ENCODE data around the gene AVPR2.

AVPR2 gene

GRCh38 chrX:153903991-153904957 is at the start of gene AVPR2:
TSS of gene AVPR2 (plus strand) at chrX:153904673. CDS start at chrX:153905146, 473 bp downstream.
- no peak within 1 kb of the TSS for H3K4me3 ChIP-seq (ENCODE audit: low read depth, low read length)

GRCh38 chrX:153854702-153855101 is 49.8 kb upstream of the AVPR2 start:
- no peak overlapping the region for H3K4me3 ChIP-seq (ENCODE audit: low read depth, low read length)

GRCh38 chrX:153857348-153857903 is 47.0 kb upstream of the AVPR2 start:
- no peak overlapping the region for H3K4me3 ChIP-seq (ENCODE audit: low read depth, low read length)

- no peak overlapping the region for H3K4me3 ChIP-seq (ENCODE audit: low read depth, low read length)
Measured at GRCh38 chrX:153861151-153861550, 43.3 kb upstream of the AVPR2 start.

- no peak overlapping the region for H3K4me3 ChIP-seq (ENCODE audit: low read depth, low read length)
Measured at GRCh38 chrX:153861733-153862310, 42.7 kb upstream of the AVPR2 start.

GRCh38 chrX:153862369-153863250 is 41.9 kb upstream of the AVPR2 start:
- H3K4me3 ChIP-seq (ENCODE audit: low read depth, low read length): no peak overlapping the region

GRCh38 chrX:153863251-153863991 is 41.1 kb upstream of the AVPR2 start:
- no peak overlapping the region for H3K4me3 ChIP-seq (ENCODE audit: low read depth, low read length)

GRCh38 chrX:153864101-153864500 is 40.4 kb upstream of the AVPR2 start:
- no peak overlapping the region for H3K4me3 ChIP-seq (ENCODE audit: low read depth, low read length)

GRCh38 chrX:153864561-153865320 is 39.7 kb upstream of the AVPR2 start:
- H3K4me3 ChIP-seq (ENCODE audit: low read depth, low read length): no peak overlapping the region

- H3K4me3 ChIP-seq (ENCODE audit: low read depth, low read length): no peak overlapping the region
Measured at GRCh38 chrX:153865321-153865580, 39.2 kb upstream of the AVPR2 start.

- no peak overlapping the region for H3K4me3 ChIP-seq (ENCODE audit: low read depth, low read length)
Measured at GRCh38 chrX:153865685-153866084, 38.8 kb upstream of the AVPR2 start.

- H3K4me3 ChIP-seq (ENCODE audit: low read depth, low read length): no peak overlapping the region
Measured at GRCh38 chrX:153866302-153867019, 38.0 kb upstream of the AVPR2 start.

- no peak overlapping the region for H3K4me3 ChIP-seq (ENCODE audit: low read depth, low read length)
Measured at GRCh38 chrX:153867139-153867538, 37.3 kb upstream of the AVPR2 start.

- H3K4me3 ChIP-seq (ENCODE audit: low read depth, low read length): no peak overlapping the region
Measured at GRCh38 chrX:153867671-153868070, 36.8 kb upstream of the AVPR2 start.

- no peak overlapping the region for H3K4me3 ChIP-seq (ENCODE audit: low read depth, low read length)
Measured at GRCh38 chrX:153868576-153869472, 35.6 kb upstream of the AVPR2 start.

GRCh38 chrX:153869473-153870287 is 34.8 kb upstream of the AVPR2 start:
- H3K4me3 ChIP-seq (ENCODE audit: low read depth, low read length): no peak overlapping the region

- no peak overlapping the region for H3K4me3 ChIP-seq (ENCODE audit: low read depth, low read length)
Measured at GRCh38 chrX:153870288-153870690, 34.2 kb upstream of the AVPR2 start.
